ENCODE results near the gene CD200R1.

GRCh38 chr3:112888381-112889085 is 86.4 kb downstream of the CD200R1 start:
- TF ChIP-seq, protein P1, sequence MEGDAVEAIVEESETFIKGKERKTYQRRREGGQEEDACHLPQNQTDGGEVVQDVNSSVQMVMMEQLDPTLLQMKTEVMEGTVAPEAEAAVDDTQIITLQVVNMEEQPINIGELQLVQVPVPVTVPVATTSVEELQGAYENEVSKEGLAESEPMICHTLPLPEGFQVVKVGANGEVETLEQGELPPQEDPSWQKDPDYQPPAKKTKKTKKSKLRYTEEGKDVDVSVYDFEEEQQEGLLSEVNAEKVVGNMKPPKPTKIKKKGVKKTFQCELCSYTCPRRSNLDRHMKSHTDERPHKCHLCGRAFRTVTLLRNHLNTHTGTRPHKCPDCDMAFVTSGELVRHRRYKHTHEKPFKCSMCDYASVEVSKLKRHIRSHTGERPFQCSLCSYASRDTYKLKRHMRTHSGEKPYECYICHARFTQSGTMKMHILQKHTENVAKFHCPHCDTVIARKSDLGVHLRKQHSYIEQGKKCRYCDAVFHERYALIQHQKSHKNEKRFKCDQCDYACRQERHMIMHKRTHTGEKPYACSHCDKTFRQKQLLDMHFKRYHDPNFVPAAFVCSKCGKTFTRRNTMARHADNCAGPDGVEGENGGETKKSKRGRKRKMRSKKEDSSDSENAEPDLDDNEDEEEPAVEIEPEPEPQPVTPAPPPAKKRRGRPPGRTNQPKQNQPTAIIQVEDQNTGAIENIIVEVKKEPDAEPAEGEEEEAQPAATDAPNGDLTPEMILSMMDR (conservative IDR thresholded peaks at IDR 0.05): no peak
- no peak for TF ChIP-seq EZH2 (IDR thresholded peaks at IDR 0.05; ENCODE audit: low read depth)
